HG02884 (cell line): ENCODE measurements around the gene CCNQ.
A peak's percentile ranks its signal among the peaks of the same experiment; 100 is the strongest.

Source experiments
- ATAC-seq: cut with Tn5 transposase; IDR thresholded peaks from one replicate; pipeline ENCODE4 v1.9.1; 2021; ENCODE audit warnings: mild to moderate bottlenecking, moderate library complexity; ENCODE audit not compliant: unreplicated experiment

CCNQ gene

GRCh38 chrX:153599192-153600031, 473 bp upstream of the CCNQ start:
- peak; percentile 83 for ATAC-seq

- no peak for ATAC-seq
These were observed 1.8 kb downstream of the CCNQ start for GRCh38 chrX:153596981-153597750.

GRCh38 chrX:153595859-153596857, 2.8 kb downstream of the CCNQ start:
- no peak for ATAC-seq

DNA sequence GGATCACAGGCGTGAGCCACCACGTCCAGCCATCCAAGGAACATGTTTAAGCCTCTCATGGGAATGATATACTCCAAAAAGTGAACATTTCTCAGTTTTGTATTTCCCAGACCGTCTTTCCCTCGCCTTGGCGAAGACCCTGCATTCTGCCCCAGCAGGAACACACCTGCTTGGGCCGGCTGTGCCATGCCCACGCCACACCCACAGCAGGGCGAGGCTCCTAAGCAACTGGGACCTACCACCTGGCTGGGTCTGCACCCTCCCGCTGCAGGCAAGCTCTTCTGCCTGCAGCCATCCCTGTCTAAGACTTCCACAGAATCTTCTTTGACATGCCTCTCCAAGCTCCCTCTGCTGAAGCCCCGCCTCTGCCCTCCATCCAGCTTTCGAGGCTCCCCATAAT, 3.6 kb downstream of the CCNQ start:
- no peak for ATAC-seq

DNA sequence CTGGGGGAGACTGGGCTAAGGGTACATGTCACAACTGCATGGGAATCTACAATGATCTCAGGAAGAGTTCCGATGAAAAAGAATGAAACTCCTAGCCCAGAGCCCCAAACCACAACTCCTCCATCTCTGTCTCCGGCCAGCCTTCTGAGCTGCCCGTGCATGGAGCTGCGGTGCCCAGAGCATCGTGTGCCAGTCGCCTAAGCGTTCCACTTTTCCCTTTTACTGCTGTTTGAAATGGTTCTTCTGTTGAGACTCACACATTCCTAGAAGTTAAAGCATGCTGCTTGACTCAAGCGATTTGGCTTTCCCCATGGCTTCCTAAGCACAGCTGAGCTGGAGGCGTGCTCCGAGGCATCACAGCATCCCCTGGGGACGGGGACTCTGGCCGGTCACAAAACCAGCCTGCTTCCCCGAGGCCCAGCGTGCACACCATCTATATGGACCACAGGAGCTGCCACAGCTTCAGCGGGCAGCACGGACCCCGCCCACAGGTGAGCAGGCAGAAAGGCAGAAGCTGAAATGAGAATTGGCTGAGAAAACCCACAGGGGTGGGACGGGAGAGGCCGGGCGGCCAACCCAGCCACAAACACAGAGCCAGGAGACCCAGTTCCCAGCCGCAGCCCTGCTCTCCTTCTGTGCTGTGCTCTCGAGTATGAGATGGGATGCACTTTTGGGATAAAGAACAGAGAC, 5.0 kb downstream of the CCNQ start:
- no peak for ATAC-seq

DNA sequence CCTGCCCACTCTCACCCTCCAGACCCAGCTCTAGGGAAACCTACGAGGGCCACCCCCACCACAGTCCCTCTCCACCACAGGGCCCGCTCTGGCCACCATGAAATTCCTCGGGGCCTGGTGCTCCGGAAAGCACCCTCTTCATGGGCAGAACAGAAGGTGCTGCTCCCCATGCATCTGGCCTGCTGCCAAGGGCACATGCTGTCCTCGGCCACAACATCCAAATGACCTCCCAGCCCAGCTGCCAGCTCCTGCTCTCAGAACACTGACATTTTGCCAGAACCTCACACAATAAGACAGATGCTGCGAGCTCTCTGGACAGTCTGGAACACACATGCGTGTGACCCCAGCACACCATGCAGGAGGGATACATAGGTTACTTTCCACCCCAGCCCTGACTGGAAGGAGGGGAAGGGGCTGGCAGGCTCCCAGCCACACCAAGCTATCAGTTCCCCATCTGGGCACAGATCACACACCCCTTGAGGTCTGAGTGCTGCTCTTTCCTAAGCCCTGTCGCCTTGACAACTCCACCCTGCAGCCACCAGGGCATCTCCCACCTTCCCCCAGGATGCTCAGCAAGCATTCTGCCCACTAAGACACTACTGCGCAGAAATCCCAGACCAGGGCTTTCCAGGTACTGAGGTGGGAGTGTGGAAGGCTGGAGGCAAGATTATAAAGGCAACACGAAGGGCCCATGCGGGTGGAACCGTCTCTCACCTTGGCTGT, 5.8 kb downstream of the CCNQ start:
- ATAC-seq: no peak

- ATAC-seq: no peak
These were observed 6.7 kb downstream of the CCNQ start for GRCh38 chrX:153592091-153592833.

GRCh38 chrX:153590961-153591956, 7.7 kb downstream of the CCNQ start:
- no peak for ATAC-seq

GRCh38 chrX:153588782-153589446, 10.0 kb downstream of the CCNQ start:
- no peak for ATAC-seq

DNA sequence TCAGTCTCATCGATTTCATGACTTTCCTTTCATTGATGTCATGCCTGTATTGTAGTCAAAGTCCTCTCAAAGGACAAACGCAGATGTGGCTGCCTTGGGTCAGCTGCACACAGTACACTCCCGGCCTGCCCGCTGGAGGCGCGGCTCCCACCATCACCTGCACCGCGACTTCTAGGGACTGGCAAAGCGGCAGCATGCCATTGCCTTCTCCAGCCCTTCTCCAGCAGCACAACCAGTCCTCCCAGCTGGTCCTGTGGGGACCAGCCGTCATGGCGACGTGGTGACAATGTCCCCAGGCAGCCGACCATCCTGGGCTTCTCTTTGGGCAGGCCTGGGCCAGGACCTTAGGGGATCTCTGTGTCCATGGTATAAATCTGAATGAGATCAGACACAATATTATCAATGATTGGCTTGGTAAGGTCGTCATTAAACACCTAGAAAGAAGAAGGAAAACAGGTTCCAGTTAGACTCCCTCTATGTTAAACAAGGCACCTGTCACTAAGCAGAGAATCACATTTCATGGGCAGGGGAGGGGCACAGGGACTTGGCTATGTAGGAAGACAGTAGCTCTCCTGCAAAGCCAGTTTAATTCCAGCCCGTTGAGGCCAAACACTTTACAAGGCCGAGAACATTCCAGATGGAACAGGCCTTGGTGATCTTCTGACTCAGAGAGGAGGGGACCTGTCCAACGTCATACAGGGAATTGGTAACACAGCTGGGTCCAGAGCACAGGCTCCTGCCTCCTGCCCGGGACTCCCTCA, 10.7 kb downstream of the CCNQ start:
- ATAC-seq: no peak

DNA sequence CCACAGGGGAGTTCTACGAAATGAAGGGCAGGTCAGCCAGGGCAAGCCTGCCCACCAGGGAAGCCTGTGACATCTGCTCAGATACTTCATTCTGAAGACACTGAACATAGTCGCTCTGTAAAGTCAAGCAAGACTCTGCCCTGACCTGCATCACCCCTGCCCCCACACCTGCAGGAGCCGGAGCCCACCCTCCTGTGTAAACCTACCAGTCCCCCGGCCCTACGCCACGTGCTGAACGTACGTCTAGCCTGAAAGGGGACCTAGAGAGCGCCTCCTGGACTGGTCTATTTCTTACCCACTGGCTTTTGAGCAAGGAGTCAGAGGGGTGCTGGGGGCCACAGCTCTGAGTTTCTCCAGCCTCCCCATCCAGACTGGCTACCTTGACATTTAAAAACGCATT, 11.6 kb downstream of the CCNQ start:
- no peak for ATAC-seq

- ATAC-seq: no peak
These were observed 13.1 kb downstream of the CCNQ start for GRCh38 chrX:153585827-153586226.

- ATAC-seq: no peak
These were observed 15.5 kb downstream of the CCNQ start for GRCh38 chrX:153583433-153583832.

- peak; percentile 99 for ATAC-seq
These were observed 16.0 kb downstream of the CCNQ start for GRCh38 chrX:153582896-153583295.

- no peak for ATAC-seq
These were observed 18.1 kb downstream of the CCNQ start for GRCh38 chrX:153580700-153581386.

GRCh38 chrX:153578889-153579288, 20.1 kb downstream of the CCNQ start:
- ATAC-seq: no peak
